H9 (cell line): Measurements from ENCODE around the gene MED27. TPM values are rescaled to one million over a fixed set of nuclear protein-coding genes. Genes with fewer than 3 reads are reported as not detected.

Source experiments
- DNase-seq: peaks from one replicate; pipeline ENCODE4 v3.0.0-alpha.2; 2017
- H2AFZ ChIP-seq: one replicate; pipeline ENCODE4 v1.6.1; 2013; ENCODE audit warnings: mild to moderate bottlenecking, low read length, control low read depth, moderate library complexity
- H2AK5ac ChIP-seq: 2 replicates; pipeline ENCODE4 v1.6.1; 2013; ENCODE audit warnings: low read length, control low read depth, mixed read lengths; ENCODE audit not compliant: insufficient read length
- H2BK120ac ChIP-seq: one replicate; pipeline ENCODE4 v1.6.1; 2013; ENCODE audit warnings: low read depth, mild to moderate bottlenecking, low read length, control low read depth, inconsistent platforms; ENCODE audit not compliant: poor library complexity, severe bottlenecking
- H2BK12ac ChIP-seq: 2 replicates; pipeline ENCODE4 v1.6.1; 2013; ENCODE audit warnings: low read length, control low read depth, mixed read lengths, low read depth; ENCODE audit not compliant: insufficient read length
- H2BK15ac ChIP-seq: 2 replicates; pipeline ENCODE4 v1.6.1; 2013; ENCODE audit warnings: low read depth, low read length, control low read depth
- H2BK20ac ChIP-seq: one replicate; pipeline ENCODE4 v1.6.1; 2013; ENCODE audit warnings: low read depth, mild to moderate bottlenecking, low read length, control low read depth, inconsistent platforms; ENCODE audit not compliant: poor library complexity, severe bottlenecking
- H2BK5ac ChIP-seq: 2 replicates; pipeline ENCODE4 v1.6.1; 2013; ENCODE audit warnings: low read length, control low read depth, mixed read lengths; ENCODE audit not compliant: insufficient read length
- H3K14ac ChIP-seq: 2 replicates; pipeline ENCODE4 v1.6.1; 2013; ENCODE audit warnings: low read length, control low read depth; ENCODE audit not compliant: insufficient read depth
- H3K18ac ChIP-seq: 2 replicates; pipeline ENCODE4 v1.6.1; 2013; ENCODE audit warnings: low read depth, mild to moderate bottlenecking, mixed read lengths, low read length, control low read depth; ENCODE audit not compliant: insufficient read length
- H3K23ac ChIP-seq: 2 replicates; pipeline ENCODE4 v1.6.1; 2013; ENCODE audit warnings: low read length, control low read depth, mixed read lengths, low read depth; ENCODE audit not compliant: insufficient read length
- H3K23me2 ChIP-seq: 2 replicates; pipeline ENCODE4 v1.6.1; 2013; ENCODE audit warnings: low read depth, mild to moderate bottlenecking, mixed read lengths, low read length, control low read depth; ENCODE audit not compliant: insufficient read length, poor library complexity, severe bottlenecking
- H3K27ac ChIP-seq: 2 replicates; pipeline ENCODE4 v1.5.1; 2013; ENCODE audit warnings: low read length, control low read depth, mixed read lengths, low read depth; ENCODE audit not compliant: insufficient read length
- H3K27me3 ChIP-seq: 2 replicates; pipeline ENCODE4 v1.6.1; 2013; ENCODE audit warnings: low read length, control low read depth, inconsistent platforms; ENCODE audit not compliant: insufficient read depth
- H3K4ac ChIP-seq: 2 replicates; pipeline ENCODE4 v1.6.1; 2013; ENCODE audit warnings: low read depth, mild to moderate bottlenecking, control low read depth, inconsistent platforms, low read length, moderate library complexity
- H3K4me1 ChIP-seq: 2 replicates; pipeline ENCODE4 v1.6.1; 2013; ENCODE audit warnings: low read length, control low read depth, inconsistent platforms; ENCODE audit not compliant: insufficient read depth
- H3K4me2 ChIP-seq: 2 replicates; pipeline ENCODE4 v1.6.1; 2013; ENCODE audit warnings: low read length, control low read depth, mixed read lengths; ENCODE audit not compliant: insufficient read length, insufficient read depth
- H3K56ac ChIP-seq: 2 replicates; pipeline ENCODE4 v1.6.1; 2013; ENCODE audit warnings: low read depth, mild to moderate bottlenecking, mixed read lengths, low read length, control low read depth; ENCODE audit not compliant: insufficient read length
- H3K79me1 ChIP-seq: 2 replicates; pipeline ENCODE4 v1.6.1; 2013; ENCODE audit warnings: low read depth, mild to moderate bottlenecking, moderate library complexity, low read length, control low read depth, inconsistent platforms; ENCODE audit not compliant: insufficient read depth, poor library complexity, severe bottlenecking
- H3K79me2 ChIP-seq: 2 replicates; pipeline ENCODE4 v1.6.1; 2013; ENCODE audit warnings: low read length, control low read depth, inconsistent platforms; ENCODE audit not compliant: insufficient read depth
- H3K9ac ChIP-seq: 2 replicates; pipeline ENCODE4 v1.6.1; 2013; ENCODE audit warnings: low read length, control low read depth, mixed read lengths; ENCODE audit not compliant: insufficient read length; ENCODE audit errors: extremely low read depth
- H3K9me3 ChIP-seq: one replicate; pipeline ENCODE4 v1.6.1; 2013; ENCODE audit warnings: low read depth, low read length, inconsistent platforms; ENCODE audit not compliant: control insufficient read depth
- H3T11ph ChIP-seq: one replicate; pipeline ENCODE4 v1.6.1; 2013; ENCODE audit warnings: mild to moderate bottlenecking, low read length, control low read depth, inconsistent platforms
- H4K20me1 ChIP-seq: one replicate; pipeline ENCODE4 v1.6.1; 2013; ENCODE audit not compliant: control insufficient read depth, insufficient read length, insufficient read depth
- H4K5ac ChIP-seq: 2 replicates; pipeline ENCODE4 v1.6.1; 2013; ENCODE audit warnings: low read depth, mild to moderate bottlenecking, mixed read lengths, low read length, control low read depth; ENCODE audit not compliant: insufficient read length
- H4K8ac ChIP-seq: replicated peaks from 2 replicates; pipeline ENCODE4 v1.6.1; 2013; ENCODE audit warnings: low read length, control low read depth, mixed read lengths, low read depth; ENCODE audit not compliant: insufficient read length
- H4K91ac ChIP-seq: 2 replicates; pipeline ENCODE4 v1.6.1; 2013; ENCODE audit warnings: low read depth, mild to moderate bottlenecking, moderate library complexity, mixed read lengths, low read length, control low read depth; ENCODE audit not compliant: insufficient read length
- H3K27ac Mint-ChIP-seq, 3 experiments: 2 replicates in 2 of 3; 3 replicates in 1 of 3; pipeline ENCODE4 v1.8.0; 2020 to 2021; ENCODE audit warnings: mixed read lengths in 3 of 3, mild to moderate bottlenecking in 1 of 3, moderate library complexity in 1 of 3
- H3K27me3 Mint-ChIP-seq: 2 replicates; pipeline ENCODE4 v1.8.0; 2021; ENCODE audit warnings: low read depth, mild to moderate bottlenecking, moderate library complexity, mixed read lengths
- H3K36me3 Mint-ChIP-seq, 3 experiments: 2 replicates in 2 of 3; 3 replicates in 1 of 3; pipeline ENCODE4 v1.8.0; 2020 to 2021; ENCODE audit warnings: low read depth in 3 of 3, mixed read lengths in 3 of 3; ENCODE audit not compliant: insufficient read depth in 1 of 3
- H3K4me1 Mint-ChIP-seq, 2 experiments: 2 replicates each; pipeline ENCODE4 v1.8.0; 2020; ENCODE audit warnings: mixed read lengths in 2 of 2
- H3K4me3 Mint-ChIP-seq, 2 experiments: 2 replicates in 1 of 2; 3 replicates in 1 of 2; pipeline ENCODE4 v1.8.0; 2020 to 2021; ENCODE audit warnings: mild to moderate bottlenecking in 2 of 2, mixed read lengths in 2 of 2, moderate library complexity in 1 of 2
- H3K9me3 Mint-ChIP-seq, 2 experiments: 2 replicates in 1 of 2; 3 replicates in 1 of 2; pipeline ENCODE4 v1.8.0; 2020; ENCODE audit warnings: mild to moderate bottlenecking in 2 of 2, mixed read lengths in 2 of 2, moderate library complexity in 1 of 2
- CTCF ChIP-seq: fragments of 200-600 bp; sonication (generic); conservative IDR thresholded peaks from 3 replicates; pipeline ENCODE4 v1.8.0; 2021; ENCODE audit warnings: antibody characterized with exemption, mild to moderate bottlenecking
- WGBS: extraction: QIAGEN DNeasy Blood & Tissue Kit; methylation state at CpG from one replicate; pipeline ENCODE4 v1.1.7; 2013; ENCODE audit warnings: missing lambda C conversion rate, low lambda C conversion rate, mixed read lengths; ENCODE audit not compliant: insufficient read length; ENCODE audit errors: extremely low coverage; 5-methylcytosine and 5-hydroxymethylcytosine counted together
- total RNA-seq: library from RNA; stranded (reverse); gene quantifications from 2 replicates; pipeline ENCODE4 v1.2.1, GENCODE V29; 2021

MED27 gene
- total RNA-seq, 1 experiment from 2014 or later = 33.5 TPM

GRCh38 chr9:131851414-131851813 lies 228.3 kb downstream of the MED27 start:
- Histone ChIP-seq H3K23ac (no peak overlapping the region), H3K23me2 (peaks cover 4% of the 10 kb centered on the region), H3T11ph (no peak overlapping the region), H3K18ac (no peak overlapping the region), H4K8ac (no peak overlapping the region), H3K27me3 (no peaks in the 10 kb centered on the region), H2AFZ (no peak overlapping the region), H4K5ac (no peak overlapping the region), H2BK5ac (no peak overlapping the region), H3K79me1 (no peaks in the 10 kb centered on the region), H4K20me1 (no peaks in the 10 kb centered on the region), H3K9ac (no peak overlapping the region), H3K79me2 (no peaks in the 10 kb centered on the region), H2BK20ac (no peak overlapping the region), H2BK15ac (no peak overlapping the region), H3K56ac (no peak overlapping the region), H3K4ac (no peak overlapping the region), H3K4me1 (peaks cover 3% of the 10 kb centered on the region; the same call in 1 of the 2 replicates), H3K4me2 (no peak overlapping the region), H3K14ac (no peak overlapping the region), H2BK12ac (no peak overlapping the region), H3K27ac (no peak overlapping the region), H2BK120ac (no peak overlapping the region), H4K91ac (no peak overlapping the region), H2AK5ac (no peak overlapping the region), H3K9me3 (no peaks in the 10 kb centered on the region)
- no peak for TF ChIP-seq CTCF
- no peaks in the 10 kb centered on the region for H3K9me3 Mint-ChIP-seq
- H3K27ac Mint-ChIP-seq = no peak overlapping the region
- H3K27me3 Mint-ChIP-seq = peaks cover 3% of the 10 kb centered on the region; the same call in 1 of the 2 replicates
- WGBS = no CpG with 5 or more reads among the region's 7 CpGs
- peaks cover 18 to 25% of the 10 kb centered on the region in 2 experiments for H3K4me1 Mint-ChIP-seq
- no peak overlapping the region for H3K4me3 Mint-ChIP-seq
- no peak for DNase-seq
- no peaks in the 10 kb centered on the region for H3K36me3 Mint-ChIP-seq
